Activated T-cell treated with anti-CD3 and anti-CD28 coated beads, Interleukin-2, amount 50 U/mL, for 72 hours (primary cell): Measurements from ENCODE around the gene ZMYND10. TPM values are rescaled to one million over a fixed set of nuclear protein-coding genes. Genes with fewer than 3 reads are reported as not detected.

Experiments used
- ATAC-seq, 2 donors: fragments of 150-1000 bp; cut with Tn5 transposase; replicated peaks in 1 of 2; 2 replicates each; pipeline ENCODE4 v1.10.0; 2021; ENCODE audit warnings: moderate library complexity in 2 of 2, mild to moderate bottlenecking in 1 of 2
- DNase-seq, 2 donors: peaks; one replicate each; pipeline ENCODE4 v3.0.0; 2021 to 2022; ENCODE audit warnings: mixed read lengths in 1 of 2
- H3K27ac Mint-ChIP-seq: one replicate; pipeline ENCODE4 v1.8.0; 2022; ENCODE audit warnings: mild to moderate bottlenecking, moderate library complexity, mixed read lengths
- H3K27me3 Mint-ChIP-seq: one replicate; pipeline ENCODE4 v1.8.0; 2022; ENCODE audit warnings: low read depth, mixed read lengths
- H3K36me3 Mint-ChIP-seq, 2 donors: one replicate each; pipeline ENCODE4 v1.8.0; 2022; ENCODE audit warnings: mixed read lengths in 2 of 2, mild to moderate bottlenecking in 1 of 2; ENCODE audit not compliant: insufficient read depth in 2 of 2
- H3K4me1 Mint-ChIP-seq: one replicate; pipeline ENCODE4 v1.8.0; 2022; ENCODE audit warnings: low read depth, mixed read lengths
- H3K4me3 Mint-ChIP-seq, 2 donors: one replicate each; pipeline ENCODE4 v1.8.0; 2022; ENCODE audit warnings: mild to moderate bottlenecking in 2 of 2, mixed read lengths in 2 of 2, moderate library complexity in 2 of 2
- H3K9me3 Mint-ChIP-seq, 2 donors: one replicate each; pipeline ENCODE4 v1.8.0; 2022; ENCODE audit warnings: mixed read lengths in 2 of 2
- total RNA-seq, 2 donors: library from RNA; stranded (reverse); gene quantifications; one replicate each; pipeline ENCODE4 v1.2.3, GENCODE V29; 2022

Gene ZMYND10
- total RNA-seq, 2 donors from 2014 or later, result 1.2 TPM

- H3K4me3 Mint-ChIP-seq, result peak overlapping the region; percentile 90 to 97
- peak overlapping the region; percentile 98 for H3K27ac Mint-ChIP-seq
- no peaks in the 10 kb centered on the region for H3K9me3 Mint-ChIP-seq
- H3K27me3 Mint-ChIP-seq, result no peaks in the 10 kb centered on the region
- DNase-seq (no peak), ATAC-seq (peak in 1 of 2 donors; percentile 18)
- H3K36me3 Mint-ChIP-seq, result peaks cover 4 to 10% of the 10 kb centered on the region in 2 donors
- peaks cover 50% of the 10 kb centered on the region for H3K4me1 Mint-ChIP-seq
Observed at GRCh38 chr3:50359760-50360110, 14.2 kb upstream of the ZMYND10 start.

- Mint-ChIP-seq H3K4me3 (peak within 1 kb of the TSS; percentile 90 to 97), H3K36me3 (peaks cover 6 to 10% of the 10 kb centered on the region in 2 donors), H3K27ac (peak within 1 kb of the TSS; percentile 98), H3K4me1 (peaks cover 44% of the 10 kb centered on the region), H3K9me3 (no peaks in the 10 kb centered on the region), H3K27me3 (no peaks in the 10 kb centered on the region)
- DNase-seq (peak; percentile 95 to 96), ATAC-seq (peak; percentile 100)
Observed at GRCh38 chr3:50358911-50359759, 13.6 kb upstream of the ZMYND10 start, which contains the start of gene TMEM115. TMEM115 (minus strand) TSS chr3:50359521; CDS start chr3:50359063, 458 bp downstream.

GRCh38 chr3:50358355-50358910, 12.9 kb upstream of the ZMYND10 start:
- DNase-seq (no peak), ATAC-seq (no peak)
- Mint-ChIP-seq H3K36me3 (peaks cover 7 to 13% of the 10 kb centered on the region in 2 donors), H3K4me3 (peak overlapping the region; percentile 90 to 97), H3K27me3 (no peaks in the 10 kb centered on the region), H3K9me3 (no peaks in the 10 kb centered on the region), H3K27ac (peak overlapping the region; percentile 97), H3K4me1 (peaks cover 44% of the 10 kb centered on the region)

- Mint-ChIP-seq H3K4me1 (peaks cover 50% of the 10 kb centered on the region), H3K36me3 (peaks cover 7 to 13% of the 10 kb centered on the region in 2 donors), H3K9me3 (no peaks in the 10 kb centered on the region), H3K4me3 (peak overlapping the region; percentile 90 to 97), H3K27ac (peak overlapping the region; percentile 97), H3K27me3 (no peaks in the 10 kb centered on the region)
- ATAC-seq (no peak), DNase-seq (no peak)
Observed at GRCh38 chr3:50357481-50357880, 11.9 kb upstream of the ZMYND10 start.

GRCh38 chr3:50356553-50356952, 11.0 kb upstream of the ZMYND10 start:
- peak overlapping the region; percentile 81 for H3K27ac Mint-ChIP-seq
- H3K9me3 Mint-ChIP-seq, result no peaks in the 10 kb centered on the region
- peaks cover 58% of the 10 kb centered on the region for H3K4me1 Mint-ChIP-seq
- peak overlapping the region; percentile 90 to 97 for H3K4me3 Mint-ChIP-seq
- ATAC-seq (no peak), DNase-seq (no peak)
- H3K36me3 Mint-ChIP-seq, result peaks cover 7 to 13% of the 10 kb centered on the region in 2 donors
- H3K27me3 Mint-ChIP-seq, result no peaks in the 10 kb centered on the region

GRCh38 chr3:50355829-50356552, 10.5 kb upstream of the ZMYND10 start:
- Mint-ChIP-seq H3K4me1 (peaks cover 64% of the 10 kb centered on the region), H3K27ac (no peak overlapping the region), H3K36me3 (peaks cover 7 to 13% of the 10 kb centered on the region in 2 donors)

GRCh38 chr3:50354850-50355249, 9.3 kb upstream of the ZMYND10 start:
- ATAC-seq (no peak), DNase-seq (no peak)
- Mint-ChIP-seq H3K4me3 (no peak overlapping the region), H3K27ac (no peak overlapping the region), H3K4me1 (peaks cover 67% of the 10 kb centered on the region), H3K9me3 (no peaks in the 10 kb centered on the region), H3K36me3 (peaks cover 7 to 13% of the 10 kb centered on the region in 2 donors), H3K27me3 (no peaks in the 10 kb centered on the region)

More at GRCh38 chr3:50355829-50356552, 10.5 kb upstream of the ZMYND10 start:
- Mint-ChIP-seq H3K4me3 (peak overlapping the region; percentile 90 to 97), H3K9me3 (no peaks in the 10 kb centered on the region), H3K27me3 (no peaks in the 10 kb centered on the region)
- ATAC-seq, result no peak
- DNase-seq, result no peak

- DNase-seq (no peak), ATAC-seq (no peak)
- Mint-ChIP-seq H3K4me3 (no peak overlapping the region), H3K27ac (no peak overlapping the region), H3K36me3 (peaks cover 5 to 13% of the 10 kb centered on the region in 2 donors), H3K27me3 (no peaks in the 10 kb centered on the region), H3K4me1 (peaks cover 68% of the 10 kb centered on the region), H3K9me3 (no peaks in the 10 kb centered on the region)
Observed at GRCh38 chr3:50354186-50354764, 8.7 kb upstream of the ZMYND10 start.

GRCh38 chr3:50353245-50354004, 7.9 kb upstream of the ZMYND10 start:
- Mint-ChIP-seq H3K9me3 (no peaks in the 10 kb centered on the region), H3K27ac (no peak overlapping the region), H3K4me3 (no peak overlapping the region), H3K27me3 (no peaks in the 10 kb centered on the region), H3K4me1 (peaks cover 69% of the 10 kb centered on the region), H3K36me3 (peaks cover 7 to 10% of the 10 kb centered on the region in 2 donors)
- DNase-seq (no peak), ATAC-seq (no peak)

GRCh38 chr3:50352781-50353180, 7.2 kb upstream of the ZMYND10 start:
- peaks cover 3 to 10% of the 10 kb centered on the region in 2 donors for H3K36me3 Mint-ChIP-seq
- no peak overlapping the region for H3K27ac Mint-ChIP-seq
- H3K27me3 Mint-ChIP-seq, result no peaks in the 10 kb centered on the region
- no peaks in the 10 kb centered on the region for H3K9me3 Mint-ChIP-seq
- no peak overlapping the region for H3K4me3 Mint-ChIP-seq
- peaks cover 65% of the 10 kb centered on the region for H3K4me1 Mint-ChIP-seq
- DNase-seq (no peak), ATAC-seq (no peak)

- peak overlapping the region; percentile 80 for H3K27ac Mint-ChIP-seq
- H3K4me3 Mint-ChIP-seq, result peak overlapping the region; percentile 92 to 94
- peaks cover 63% of the 10 kb centered on the region for H3K4me1 Mint-ChIP-seq
- no peaks in the 10 kb centered on the region for H3K27me3 Mint-ChIP-seq
- no peak for ATAC-seq
- H3K36me3 Mint-ChIP-seq, result peaks cover 3 to 10% of the 10 kb centered on the region in 2 donors
- no peak for DNase-seq
- H3K9me3 Mint-ChIP-seq, result no peaks in the 10 kb centered on the region
Observed at GRCh38 chr3:50351323-50351697, 5.8 kb upstream of the ZMYND10 start.
